Prostate gland (tissue), 2 donors: ENCODE results near the gene CACNA2D1. TPM values are rescaled to one million over a fixed set of nuclear protein-coding genes. Genes with fewer than 3 reads are reported as not detected.

Source experiments
- DNase-seq: peaks from one replicate; pipeline ENCODE4 v3.0.0-alpha.2; 2019; ENCODE audit warnings: low spot score
- H3K27ac ChIP-seq, 2 donors: fragments of 200-600 bp; sonication (generic); 2 replicates each; pipeline ENCODE4 v1.5.1; 2017 to 2019
- H3K27me3 ChIP-seq: fragments of 200-600 bp; sonication (generic); replicated peaks from 2 replicates; pipeline ENCODE4 v1.5.1; 2019; ENCODE audit not compliant: insufficient read depth
- H3K36me3 ChIP-seq, 2 donors: fragments of 200-600 bp; sonication (generic); 1 replicate in 1 of 2; 2 replicates in 1 of 2; pipeline versions ENCODE4 v1.5.1 to v1.8.1; 2017 to 2019
- H3K4me1 ChIP-seq: fragments of 200-600 bp; sonication (generic); replicated peaks from 2 replicates; pipeline ENCODE4 v1.5.1; 2019
- H3K4me3 ChIP-seq, 2 donors: fragments of 200-600 bp; sonication (generic); 2 replicates each; pipeline ENCODE4 v1.5.1; 2017 to 2019
- H3K9me3 ChIP-seq: fragments of 200-600 bp; sonication (generic); 2 replicates; pipeline ENCODE4 v1.5.1; 2017
- POLR2A ChIP-seq: fragments of 450-650 bp; IDR thresholded peaks from one replicate; pipeline ENCODE4 v1.6.1; 2016; ENCODE audit warnings: antibody characterized with exemption, mild to moderate bottlenecking
- POLR2AphosphoS5 ChIP-seq: sonication (generic); formaldehyde crosslinking; IDR thresholded peaks from one replicate; pipeline ENCODE4 v1.6.1; 2017; ENCODE audit warnings: antibody characterized with exemption
- WGBS: methylation state at CpG from one replicate; pipeline ENCODE4 v1.1.5; 2018; 5-methylcytosine and 5-hydroxymethylcytosine counted together
- intact Hi-C: fragments of 100-400 bp; cut with DNase I; formaldehyde crosslinking; loops from one replicate; pipeline ENCODE4 v1.14.2; 2022
- total RNA-seq, 2 donors: library from RNA; depleted of rRNA; stranded (reverse); fragments of >200 nt; gene quantifications; one replicate each; pipeline ENCODE4 v1.1.0, GENCODE V29; 2016
- TF ChIP-seq, protein P1 (sequence below), 4 experiments: fragments of 200-600 bp in 2 of 4; fragments of 450-650 bp in 2 of 4; sonication (generic) in 2 of 4; IDR thresholded peaks; 1 replicate in 3 of 4; 2 replicates in 1 of 4; pipeline ENCODE4 v1.5.1; 2016 to 2019; ENCODE audit warnings: antibody characterized with exemption in 4 of 4, mild to moderate bottlenecking in 2 of 4, moderate library complexity in 2 of 4

CACNA2D1 gene
- total RNA-seq, 2 donors from 2014 or later: 16.9 to 24.4 TPM

GRCh38 chr7:82404094-82404493 lies 39.5 kb downstream of the CACNA2D1 start:
- H3K27ac ChIP-seq: no peak overlapping the region
- TF ChIP-seq, protein P1, sequence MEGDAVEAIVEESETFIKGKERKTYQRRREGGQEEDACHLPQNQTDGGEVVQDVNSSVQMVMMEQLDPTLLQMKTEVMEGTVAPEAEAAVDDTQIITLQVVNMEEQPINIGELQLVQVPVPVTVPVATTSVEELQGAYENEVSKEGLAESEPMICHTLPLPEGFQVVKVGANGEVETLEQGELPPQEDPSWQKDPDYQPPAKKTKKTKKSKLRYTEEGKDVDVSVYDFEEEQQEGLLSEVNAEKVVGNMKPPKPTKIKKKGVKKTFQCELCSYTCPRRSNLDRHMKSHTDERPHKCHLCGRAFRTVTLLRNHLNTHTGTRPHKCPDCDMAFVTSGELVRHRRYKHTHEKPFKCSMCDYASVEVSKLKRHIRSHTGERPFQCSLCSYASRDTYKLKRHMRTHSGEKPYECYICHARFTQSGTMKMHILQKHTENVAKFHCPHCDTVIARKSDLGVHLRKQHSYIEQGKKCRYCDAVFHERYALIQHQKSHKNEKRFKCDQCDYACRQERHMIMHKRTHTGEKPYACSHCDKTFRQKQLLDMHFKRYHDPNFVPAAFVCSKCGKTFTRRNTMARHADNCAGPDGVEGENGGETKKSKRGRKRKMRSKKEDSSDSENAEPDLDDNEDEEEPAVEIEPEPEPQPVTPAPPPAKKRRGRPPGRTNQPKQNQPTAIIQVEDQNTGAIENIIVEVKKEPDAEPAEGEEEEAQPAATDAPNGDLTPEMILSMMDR (IDR thresholded peaks at IDR 0.05): no peak
- TF ChIP-seq POLR2A (no peak), POLR2AphosphoS5 (no peak)
- intact Hi-C loops: no loop called here
- no peak for DNase-seq
- no peaks in the 10 kb centered on the region for H3K4me1 ChIP-seq
- H3K36me3 ChIP-seq: no peaks in the 10 kb centered on the region
- no peaks in the 10 kb centered on the region for H3K9me3 ChIP-seq
- WGBS: 88% methylated on average over 5 of the region's 5 CpGs
- H3K27me3 ChIP-seq: no peaks in the 10 kb centered on the region
- H3K4me3 ChIP-seq: no peak overlapping the region

- Histone ChIP-seq H3K27me3 (no peaks in the 10 kb centered on the region), H3K36me3 (no peaks in the 10 kb centered on the region), H3K4me3 (no peak overlapping the region), H3K4me1 (no peaks in the 10 kb centered on the region), H3K27ac (no peak overlapping the region), H3K9me3 (no peaks in the 10 kb centered on the region)
- no peak for DNase-seq
- intact Hi-C loops: no loop called here
- WGBS: 35% methylated on average over 1 of the region's 1 CpG
- TF ChIP-seq POLR2AphosphoS5 (no peak), POLR2A (no peak)
- TF ChIP-seq, protein P1 (IDR thresholded peaks at IDR 0.05): no peak
Observed at GRCh38 chr7:82397879-82398524, 45.6 kb downstream of the CACNA2D1 start.

DNA sequence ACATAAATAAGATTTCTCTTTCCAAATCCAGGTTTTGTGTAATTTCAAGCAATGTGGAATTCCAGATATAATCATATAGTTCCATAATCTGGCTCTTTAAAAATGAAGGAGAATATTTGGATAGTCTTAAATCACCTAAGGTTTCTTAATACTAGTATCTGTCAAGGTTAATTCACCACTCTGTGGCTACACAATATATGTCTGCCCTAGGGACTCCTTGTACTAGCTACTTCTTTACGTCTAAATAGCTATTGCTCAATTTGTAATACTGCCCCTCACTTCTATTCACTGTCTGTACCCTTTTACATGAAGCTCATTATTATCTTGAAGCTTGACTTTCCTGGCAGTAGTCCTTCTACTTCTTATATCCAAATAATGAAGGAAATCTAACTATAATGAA lies 47.2 kb downstream of the CACNA2D1 start:
- intact Hi-C loops: no loop called here
- no peaks in the 10 kb centered on the region for H3K9me3 ChIP-seq
- no peak for DNase-seq
- no peak overlapping the region for H3K4me3 ChIP-seq
- no peak for TF ChIP-seq POLR2A
- TF ChIP-seq, protein P1 (IDR thresholded peaks at IDR 0.05): no peak
- TF ChIP-seq POLR2AphosphoS5: no peak
- 80% methylated on average over 1 of the region's 1 CpG for WGBS
- no peak overlapping the region for H3K27ac ChIP-seq
- no peaks in the 10 kb centered on the region for H3K4me1 ChIP-seq
- no peaks in the 10 kb centered on the region for H3K36me3 ChIP-seq
- no peaks in the 10 kb centered on the region for H3K27me3 ChIP-seq

- H3K36me3 ChIP-seq: no peaks in the 10 kb centered on the region
- no peaks in the 10 kb centered on the region for H3K27me3 ChIP-seq
- no peaks in the 10 kb centered on the region for H3K4me1 ChIP-seq
- DNase-seq: no peak
- no peak overlapping the region for H3K27ac ChIP-seq
- H3K9me3 ChIP-seq: no peaks in the 10 kb centered on the region
- 97% methylated on average over 4 of the region's 4 CpGs for WGBS
- TF ChIP-seq POLR2AphosphoS5 (no peak), POLR2A (no peak)
- TF ChIP-seq, protein P1 (IDR thresholded peaks at IDR 0.05): no peak
- H3K4me3 ChIP-seq: no peak overlapping the region
- intact Hi-C loops: no loop called here
Observed at GRCh38 chr7:82395147-82395546, 48.4 kb downstream of the CACNA2D1 start.

DNA sequence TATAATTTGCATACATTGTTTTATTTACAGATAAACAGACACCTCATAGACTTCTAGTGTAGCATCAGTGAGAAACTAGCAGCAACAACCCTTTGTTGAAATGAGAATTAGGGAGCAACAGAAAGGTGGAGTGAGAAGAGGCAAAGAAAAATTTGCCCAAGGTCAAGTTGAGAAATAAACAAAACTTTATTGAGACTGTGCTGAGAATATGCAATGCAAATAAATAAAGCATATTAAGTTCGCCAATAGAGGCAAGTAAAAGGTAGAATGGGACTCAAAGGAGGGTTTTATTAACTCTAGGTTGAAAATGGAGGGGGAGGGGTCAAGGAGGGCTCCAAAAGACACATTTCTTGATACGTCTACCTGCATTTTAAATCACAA lies 49.7 kb downstream of the CACNA2D1 start:
- no peaks in the 10 kb centered on the region for H3K36me3 ChIP-seq
- no peak for DNase-seq
- WGBS: 87% methylated on average over 2 of the region's 2 CpGs

More for the DNA sequence above, 49.7 kb downstream of the CACNA2D1 start:
- Histone ChIP-seq H3K27ac (no peak overlapping the region), H3K27me3 (no peaks in the 10 kb centered on the region), H3K4me1 (no peaks in the 10 kb centered on the region), H3K9me3 (no peaks in the 10 kb centered on the region), H3K4me3 (no peak overlapping the region)
- TF ChIP-seq, protein P1 (IDR thresholded peaks at IDR 0.05): no peak
- no peak for TF ChIP-seq POLR2A
- no peak for TF ChIP-seq POLR2AphosphoS5
- intact Hi-C loops: no loop called here
